Pulmonary artery endothelial cell (primary cell): Measurements from ENCODE around the gene SLC29A3. TPM values are rescaled to one million over a fixed set of nuclear protein-coding genes. Genes with fewer than 3 reads are reported as not detected.

Experiments
- DNase-seq: peaks from one replicate; pipeline ENCODE4 v3.0.0-alpha.2; 2011; ENCODE audit warnings: low read depth, low spot score
- total RNA-seq: library from RNA; depleted of rRNA; stranded (reverse); fragments of >200 nt; gene quantifications from 2 replicates; pipeline ENCODE4 v1.2.3, GENCODE V29; 2014

SLC29A3 gene
- total RNA-seq, 1 donor from 2014 or later, result 1.3 TPM

DNA sequence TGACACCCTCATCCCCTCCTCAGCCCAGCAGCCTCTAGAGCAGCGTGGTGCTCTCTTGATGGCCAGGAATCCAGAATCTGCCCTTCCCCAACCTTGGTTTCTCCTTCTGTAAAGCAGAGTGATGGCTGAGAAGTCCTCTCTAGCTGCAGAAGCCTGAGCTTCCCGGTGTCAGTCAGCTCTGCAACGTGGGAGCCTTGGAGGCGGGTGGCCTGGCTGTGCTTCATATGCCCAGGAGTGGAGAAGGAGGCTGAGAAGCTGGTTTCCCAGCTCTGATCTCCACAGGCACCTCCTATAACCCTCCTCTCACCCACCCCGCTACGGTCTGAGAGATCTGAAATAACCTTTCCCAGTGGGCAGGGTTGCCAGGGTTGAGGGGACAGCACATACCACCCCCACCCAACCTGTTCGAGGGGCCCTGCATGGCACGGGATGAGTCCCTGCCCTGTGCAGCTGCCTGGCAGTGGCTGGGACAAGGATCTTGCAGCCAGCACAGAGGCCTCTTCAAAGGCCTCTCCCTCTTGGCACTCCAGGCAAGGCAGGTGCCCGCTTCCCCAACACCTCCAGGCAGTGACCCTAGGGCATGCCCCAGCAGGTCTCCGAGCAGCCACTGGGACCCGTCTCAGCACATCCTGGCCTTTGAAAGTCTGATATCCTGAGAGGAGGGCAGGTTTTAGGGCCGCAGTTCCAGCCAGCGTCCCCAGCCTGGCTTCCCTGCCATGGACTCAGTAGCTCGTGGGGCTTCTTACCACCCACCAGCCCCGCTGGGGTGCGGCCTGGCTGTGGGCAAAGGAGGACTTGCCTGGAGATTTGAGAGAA is 18.3 kb upstream of the SLC29A3 start:
- DNase-seq, result no peak

DNA sequence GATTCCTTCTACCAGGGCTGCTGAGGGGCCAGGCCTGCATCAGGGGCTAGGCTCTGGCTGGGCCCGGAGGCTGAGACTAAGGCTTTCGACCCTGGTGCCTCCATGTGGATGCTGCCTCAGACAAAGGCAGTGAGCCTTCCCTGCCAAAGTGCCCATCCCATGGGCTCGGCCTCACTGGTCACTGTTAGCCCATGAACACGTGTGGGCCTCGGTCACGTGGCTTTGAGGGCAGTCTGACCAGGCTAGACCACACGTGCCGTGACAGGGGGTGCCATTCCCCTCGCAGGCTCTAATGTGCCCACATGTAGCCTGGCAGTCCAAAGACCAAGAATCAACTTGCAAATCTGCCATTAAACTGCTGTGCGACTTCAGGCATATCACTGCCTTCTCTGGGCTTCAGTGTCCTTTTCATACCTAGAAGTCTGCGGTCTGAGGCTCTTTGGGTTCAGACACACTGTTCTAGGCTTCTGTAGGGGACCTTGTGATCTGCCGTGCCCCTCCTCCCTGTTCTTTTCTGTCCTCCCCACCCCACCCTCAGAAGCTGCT is 17.6 kb upstream of the SLC29A3 start:
- DNase-seq, result no peak

DNA sequence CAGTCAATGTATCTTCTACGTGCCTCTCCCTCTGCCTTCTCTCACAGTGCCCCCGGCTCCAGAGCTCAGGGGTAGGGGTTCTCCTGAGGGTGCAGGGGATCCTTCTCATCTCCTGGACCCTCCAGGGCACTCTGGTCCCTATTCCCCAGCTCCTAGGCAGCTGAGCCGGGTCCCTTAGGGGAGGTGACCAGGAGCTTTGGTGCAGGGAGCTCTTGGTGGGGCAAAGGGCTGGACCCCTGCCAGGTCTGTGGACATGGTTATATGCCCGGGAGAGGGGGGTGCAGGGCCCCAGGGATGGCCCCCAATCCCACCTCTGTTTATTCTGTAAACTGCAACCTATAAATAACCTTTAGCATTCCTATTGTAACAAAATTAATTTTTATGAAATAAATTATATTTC is 16.6 kb upstream of the SLC29A3 start:
- no peak for DNase-seq

DNA sequence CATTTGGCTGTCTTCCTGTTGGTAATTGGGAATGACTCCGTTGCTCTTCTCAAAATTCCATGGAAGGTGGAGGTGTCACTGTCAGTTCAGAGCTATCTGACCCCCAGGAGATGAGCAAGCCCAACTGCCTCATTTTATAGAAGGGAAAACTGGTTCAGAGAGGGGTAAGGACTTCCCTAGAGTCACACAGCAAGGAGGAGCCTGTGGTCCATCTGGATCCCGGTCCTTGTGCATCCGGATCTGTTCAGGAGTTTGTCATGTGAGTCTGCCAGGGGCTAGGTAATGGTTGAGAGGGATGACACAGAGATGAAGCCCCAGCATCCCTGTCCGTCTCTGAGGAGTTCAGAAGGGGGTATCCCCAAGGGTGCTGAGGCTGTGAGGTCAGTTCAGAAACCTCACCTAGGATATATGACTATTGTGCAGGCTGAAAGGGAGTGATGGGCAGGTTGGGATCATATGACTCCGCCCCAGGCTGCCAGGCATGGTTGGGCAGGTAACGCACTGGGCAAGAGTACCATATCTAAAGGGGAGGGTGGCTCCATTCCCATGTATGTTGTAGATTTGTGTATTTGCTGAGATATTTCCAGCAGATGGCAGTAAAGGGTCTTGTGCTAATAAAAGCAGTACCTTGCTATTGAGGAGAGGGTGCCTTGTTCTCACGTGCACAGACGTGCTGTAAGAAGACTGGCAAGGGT is 16.0 kb upstream of the SLC29A3 start:
- DNase-seq, result peak; percentile 29

DNA sequence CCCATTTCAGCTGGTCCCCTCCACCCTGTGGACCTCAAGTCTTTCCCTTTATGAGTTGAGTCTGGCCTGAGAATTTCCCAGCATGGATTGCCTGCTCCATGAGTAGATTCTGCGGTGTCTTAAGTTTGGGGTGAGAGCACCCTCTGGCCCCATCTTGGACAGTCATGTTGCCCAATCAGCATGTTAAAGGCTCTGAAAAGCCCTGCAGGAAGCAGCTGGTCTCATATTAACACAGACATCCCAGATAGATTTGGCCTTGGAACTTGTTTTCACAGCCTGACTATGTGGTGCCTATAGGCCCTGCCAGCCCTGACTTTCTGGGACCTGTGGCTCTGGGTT is 15.5 kb upstream of the SLC29A3 start:
- no peak for DNase-seq

DNA sequence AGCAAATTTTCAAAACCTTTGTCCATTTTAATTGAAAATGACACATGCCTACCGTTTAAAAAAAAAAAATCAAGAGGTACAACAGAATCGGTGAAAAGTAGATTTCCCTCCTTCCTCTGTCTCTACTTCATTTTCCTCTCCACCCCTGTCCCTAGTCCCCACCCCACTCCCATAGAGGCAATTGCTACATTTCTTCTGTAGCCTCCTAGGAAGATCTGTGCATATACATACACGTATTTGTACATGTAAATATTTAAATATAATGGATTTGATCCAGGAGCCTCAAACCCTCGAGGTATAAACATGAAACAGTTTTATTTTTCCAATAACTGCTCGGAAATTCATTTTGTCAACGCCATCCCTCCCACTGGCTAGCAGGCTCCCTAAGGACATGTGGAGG is 14.1 kb upstream of the SLC29A3 start:
- DNase-seq, result no peak

DNA sequence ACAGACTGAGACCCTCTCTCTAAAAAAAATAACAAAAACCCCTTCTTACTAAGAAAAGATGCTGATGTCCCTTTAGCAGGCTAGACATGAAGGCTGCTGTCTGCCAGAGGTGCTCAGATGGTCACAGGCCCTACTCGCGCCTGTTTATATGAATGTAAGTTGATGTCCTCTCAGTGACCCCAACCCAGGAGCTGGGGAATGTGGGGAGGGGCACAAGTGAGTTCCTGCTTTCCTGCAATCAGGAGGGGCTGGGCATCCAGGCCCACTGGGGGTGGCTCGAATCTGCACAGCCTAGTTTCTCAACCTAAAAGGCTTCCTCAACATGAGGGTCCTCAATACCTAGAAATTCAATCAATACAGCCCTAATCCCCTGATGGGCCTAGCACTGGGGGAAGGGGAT is 12.1 kb upstream of the SLC29A3 start:
- no peak for DNase-seq

DNA sequence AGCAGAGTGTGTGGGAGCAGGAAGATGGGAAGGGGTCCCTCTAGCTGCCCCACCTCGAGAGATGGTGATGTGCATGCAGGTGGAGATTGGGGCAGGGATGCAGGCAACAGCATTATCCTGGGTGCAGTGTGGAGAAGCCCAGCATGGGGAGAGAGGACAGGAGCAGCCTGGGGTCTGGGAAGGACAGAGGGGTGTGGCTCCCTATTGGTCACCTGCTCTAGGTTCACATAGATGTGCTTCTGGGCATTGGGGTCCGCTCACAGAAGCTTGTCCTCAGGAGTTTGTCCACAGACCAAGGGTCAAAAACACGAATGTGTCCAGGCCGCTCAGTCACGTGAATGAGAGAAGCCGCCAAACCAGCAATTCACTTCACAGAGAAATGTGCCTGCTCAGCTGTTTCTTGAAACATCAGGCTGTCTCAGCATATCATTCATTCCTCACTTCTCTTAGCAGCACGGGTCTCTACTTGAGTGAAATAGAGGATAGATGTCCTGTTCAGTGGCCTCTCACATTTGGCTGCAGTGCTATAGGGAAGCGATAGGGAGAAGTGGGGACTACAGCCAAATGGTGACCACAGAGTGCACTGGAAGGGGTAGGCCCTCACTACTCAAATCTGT is 11.5 kb upstream of the SLC29A3 start:
- no peak for DNase-seq

DNA sequence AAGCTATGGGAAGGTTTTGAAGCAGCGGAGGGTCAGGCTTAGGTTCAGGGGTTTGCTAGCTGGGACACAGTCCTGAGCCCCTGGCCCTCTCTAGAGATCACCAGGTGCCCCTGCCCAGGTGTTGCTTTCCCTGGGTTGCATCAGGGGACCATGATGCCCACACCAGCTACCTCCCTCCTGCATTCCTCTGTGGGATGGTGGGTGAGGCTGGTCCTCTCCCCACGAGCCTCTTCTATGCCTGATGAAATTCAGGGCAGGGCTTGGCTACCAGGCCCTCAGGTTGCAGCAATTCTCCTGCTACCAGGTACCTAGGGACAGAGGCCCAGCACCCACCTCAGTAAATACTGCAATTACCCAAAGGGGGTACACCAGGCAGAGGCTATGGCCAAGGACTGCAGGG is 10.8 kb upstream of the SLC29A3 start:
- no peak for DNase-seq

DNA sequence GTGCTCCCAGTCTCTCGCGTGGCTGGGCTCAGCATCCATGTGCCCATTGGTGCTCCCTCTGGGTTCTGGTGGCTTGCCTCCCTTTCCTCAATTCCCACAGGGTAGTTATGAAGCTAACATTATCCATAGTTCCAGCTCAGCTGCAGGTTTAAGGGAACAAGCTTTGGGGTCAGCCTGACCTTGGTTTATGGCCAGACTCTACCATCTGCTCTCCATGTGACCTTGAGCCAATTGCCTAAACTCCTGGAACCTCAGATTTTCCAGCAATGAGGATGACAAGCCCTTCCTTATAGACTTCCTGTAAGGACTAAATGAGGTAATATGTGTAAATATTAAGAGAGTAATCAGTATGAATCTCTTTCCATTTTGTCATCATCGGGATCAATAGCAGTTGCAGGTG is 10.1 kb upstream of the SLC29A3 start:
- no peak for DNase-seq

DNA sequence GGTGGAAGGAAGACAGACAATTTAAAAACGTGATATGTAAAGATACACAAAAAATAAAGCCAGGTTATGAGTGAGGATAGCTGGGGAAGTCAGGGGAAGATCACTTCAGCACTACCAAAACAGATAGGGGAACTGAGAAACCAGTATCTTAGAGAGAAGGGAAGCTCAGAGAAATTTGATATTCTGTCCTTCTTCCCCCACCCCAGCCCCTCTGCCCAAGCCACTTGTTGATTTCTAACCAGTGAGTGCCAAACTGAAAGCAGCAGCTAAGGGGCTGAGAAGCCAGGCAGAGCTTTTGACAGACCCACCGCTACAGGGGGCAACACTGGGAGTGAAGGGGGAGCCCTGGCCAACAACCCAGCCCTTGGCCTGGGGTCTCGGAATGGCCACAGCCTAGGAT is 9.1 kb upstream of the SLC29A3 start:
- no peak for DNase-seq

DNA sequence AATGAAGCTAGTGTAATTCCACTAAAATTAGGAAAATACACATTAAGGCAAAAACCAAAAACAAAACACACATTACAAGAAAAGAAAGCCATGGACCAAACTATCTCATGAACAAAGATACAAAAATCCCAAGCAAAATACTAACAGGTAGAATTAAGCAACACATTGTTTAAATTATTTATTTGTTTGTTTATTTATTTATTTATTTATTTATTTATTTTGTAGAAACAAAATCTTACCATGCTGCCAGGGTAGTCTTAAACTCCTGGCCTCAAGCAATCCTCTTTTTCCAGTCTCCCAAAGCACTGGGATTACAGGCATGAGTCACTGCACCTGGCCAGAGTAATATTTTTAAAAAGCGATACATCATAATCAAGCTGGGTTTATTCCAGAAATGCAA is 6.8 kb upstream of the SLC29A3 start:
- no peak for DNase-seq

DNA sequence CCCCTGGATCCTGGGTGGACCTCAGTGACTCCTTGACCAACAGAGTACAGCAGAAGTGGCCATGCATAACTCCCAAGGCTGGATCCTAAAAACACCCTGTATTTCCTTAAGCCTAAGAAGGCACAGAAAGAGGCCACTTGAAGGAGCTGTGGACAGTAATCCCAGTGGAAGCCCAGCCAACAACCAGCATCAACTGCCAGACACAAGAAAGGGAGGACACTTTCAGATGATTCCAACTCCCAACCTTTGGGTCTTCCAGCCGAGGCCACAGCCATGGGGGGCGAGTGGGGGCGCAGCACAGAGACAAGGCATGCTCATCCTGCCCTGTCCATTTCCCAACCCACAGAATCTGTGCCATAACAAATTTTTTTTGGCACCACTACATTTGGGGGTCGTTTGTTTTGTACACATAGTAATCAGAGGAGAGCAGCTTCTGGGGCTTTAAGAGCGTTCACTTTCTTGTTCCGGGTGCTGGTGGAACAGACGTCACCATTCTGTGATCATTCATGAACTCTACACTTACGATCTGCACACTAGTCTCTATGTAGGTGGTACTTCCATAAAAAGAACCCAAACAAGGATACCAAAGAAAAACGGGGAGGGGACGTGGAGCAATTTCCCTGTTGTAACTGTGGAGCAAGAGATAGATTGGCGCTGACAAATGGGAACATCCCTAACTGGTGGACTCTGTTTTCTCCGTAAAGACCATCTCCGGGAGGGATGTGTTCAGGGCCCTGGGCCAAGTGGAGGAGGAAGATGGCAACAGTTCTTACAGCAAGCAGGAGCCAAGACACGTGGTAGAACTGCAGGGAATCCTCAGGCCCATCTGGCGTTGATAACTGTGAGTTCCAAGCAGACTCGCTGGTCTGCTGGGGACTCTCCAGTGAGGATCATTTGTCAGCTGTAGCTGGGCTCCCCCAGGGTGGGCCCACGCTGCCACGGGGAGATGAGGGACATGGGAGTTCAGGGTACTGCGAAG is 6.0 kb upstream of the SLC29A3 start:
- no peak for DNase-seq

DNA sequence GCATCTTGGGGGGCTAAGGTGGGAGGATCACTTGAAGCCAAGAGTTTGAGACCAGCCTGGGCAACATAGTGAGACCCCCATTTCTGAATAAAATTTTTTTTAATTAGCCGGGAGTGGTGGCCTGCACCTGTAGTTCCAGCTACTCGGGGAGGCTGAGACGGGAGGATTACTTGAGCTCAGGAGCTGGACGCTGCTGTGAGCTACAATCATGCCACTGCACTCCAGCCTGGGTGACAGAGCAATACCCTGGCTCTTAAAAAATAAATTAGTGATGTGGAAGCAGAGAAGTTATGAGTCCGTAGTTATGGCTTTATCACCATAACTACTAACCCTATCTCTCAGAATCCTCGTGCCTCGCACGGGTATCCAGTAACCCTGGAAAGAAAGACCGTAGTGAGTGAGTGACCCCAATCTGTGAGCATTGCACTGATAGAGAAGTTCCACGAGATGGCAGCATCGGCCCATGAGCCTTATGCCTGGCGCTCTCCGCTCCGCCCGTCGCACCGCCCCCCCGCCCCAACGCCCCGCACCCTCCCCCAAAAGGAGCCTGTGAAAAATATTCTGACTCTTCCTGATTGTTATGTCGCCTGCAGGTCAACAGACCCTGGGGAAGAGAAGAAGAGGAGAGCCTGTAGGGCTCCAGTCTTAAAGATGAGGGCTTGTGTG is 4.9 kb upstream of the SLC29A3 start:
- no peak for DNase-seq

DNA sequence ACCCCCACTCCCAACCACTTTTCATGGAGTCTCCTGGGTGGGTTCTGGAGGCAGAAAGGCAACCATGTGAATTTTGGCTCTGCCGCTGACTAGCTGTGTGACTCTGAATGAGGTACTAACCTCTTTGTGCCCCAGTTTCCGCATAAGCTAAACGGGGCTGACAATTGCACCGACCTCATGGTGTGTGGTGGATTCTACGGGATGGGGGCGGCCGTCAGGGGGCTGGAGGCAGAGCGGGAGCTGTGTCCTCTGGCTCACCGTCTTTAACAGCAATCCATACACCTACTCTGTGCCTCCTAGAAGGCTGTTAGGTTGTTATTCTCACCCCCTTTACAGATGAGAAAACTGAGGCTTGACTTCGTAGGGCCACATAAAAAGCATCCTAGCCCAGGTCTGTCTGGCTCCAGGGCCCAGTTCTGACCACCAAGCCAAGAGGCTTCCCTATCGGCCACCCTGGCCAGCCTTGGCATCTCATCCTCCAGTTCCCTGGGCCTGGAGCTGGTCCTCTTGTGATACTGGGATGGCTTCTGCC is 4.3 kb upstream of the SLC29A3 start:
- DNase-seq, result no peak

DNA sequence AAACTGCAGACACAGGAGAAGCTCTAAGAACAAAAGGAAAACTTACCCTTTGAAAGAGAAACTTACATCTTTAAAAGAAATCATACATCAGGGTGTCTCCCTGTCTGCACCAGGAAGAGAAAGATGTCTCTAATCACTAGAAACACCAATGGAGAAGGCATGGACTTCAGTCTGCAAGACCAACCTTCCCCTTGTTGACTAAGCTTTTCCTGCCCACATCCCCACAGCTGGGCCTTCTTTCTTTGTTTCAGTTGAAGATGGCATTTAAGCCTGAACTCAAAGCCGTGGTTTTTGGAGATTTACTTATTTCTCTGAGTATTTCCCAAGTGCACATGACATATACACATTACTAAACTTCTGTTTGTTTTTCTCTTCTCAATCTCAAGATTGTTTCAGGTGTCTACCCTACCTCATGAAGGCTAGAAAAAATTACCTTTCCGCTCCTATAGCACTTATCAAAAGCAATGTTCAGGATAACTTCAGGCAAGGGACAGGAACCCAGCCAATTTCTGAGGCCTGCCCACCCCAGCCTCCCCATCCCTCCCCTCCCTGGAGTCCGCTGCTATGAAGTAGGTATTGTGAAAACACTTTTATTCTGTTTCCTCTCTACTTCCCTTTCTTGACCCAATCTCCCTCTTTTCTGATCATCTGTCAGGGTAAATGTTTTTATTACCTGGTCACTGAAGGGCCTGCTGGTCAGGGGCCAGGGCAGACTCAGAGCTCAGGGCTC is 2.8 kb upstream of the SLC29A3 start:
- DNase-seq, result no peak

DNA sequence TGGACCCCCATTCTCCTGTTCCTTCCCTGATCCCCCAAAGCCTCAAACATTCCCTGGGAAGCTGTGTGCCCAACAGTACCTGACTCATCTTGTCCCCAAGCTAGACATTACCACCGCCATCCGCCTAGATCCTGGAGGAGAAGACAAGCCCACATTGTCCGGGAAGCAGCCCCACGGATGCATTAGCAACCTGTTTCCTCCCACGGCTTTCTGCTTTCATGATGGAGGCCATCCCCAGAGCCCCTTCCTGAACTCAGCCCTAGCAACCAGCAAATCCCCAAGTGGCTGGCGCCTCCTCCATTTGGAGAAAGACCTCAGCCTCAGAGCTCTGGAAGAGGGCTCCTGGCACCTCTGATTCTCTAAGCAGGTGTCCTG is 2.3 kb upstream of the SLC29A3 start:
- no peak for DNase-seq

DNA sequence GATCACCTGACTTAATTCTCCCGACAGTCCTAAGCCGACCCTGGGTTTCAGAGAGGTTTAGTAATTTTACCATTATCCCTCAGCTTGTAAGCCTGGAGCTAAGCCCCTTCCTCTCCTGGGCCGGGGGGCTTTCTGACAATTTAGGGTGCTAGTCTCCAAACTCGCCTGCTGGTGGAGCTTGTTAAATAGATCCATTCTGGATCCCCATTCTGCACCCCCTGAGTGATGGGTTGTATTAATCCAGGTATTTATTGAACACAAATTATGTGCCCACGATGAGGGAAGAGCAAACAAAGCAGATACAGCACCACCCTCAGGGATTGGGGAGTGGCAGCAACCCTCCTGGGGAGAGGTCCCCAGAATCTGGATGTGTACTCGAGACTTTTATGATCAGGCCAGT is 1.3 kb upstream of the SLC29A3 start:
- DNase-seq, result no peak

DNA sequence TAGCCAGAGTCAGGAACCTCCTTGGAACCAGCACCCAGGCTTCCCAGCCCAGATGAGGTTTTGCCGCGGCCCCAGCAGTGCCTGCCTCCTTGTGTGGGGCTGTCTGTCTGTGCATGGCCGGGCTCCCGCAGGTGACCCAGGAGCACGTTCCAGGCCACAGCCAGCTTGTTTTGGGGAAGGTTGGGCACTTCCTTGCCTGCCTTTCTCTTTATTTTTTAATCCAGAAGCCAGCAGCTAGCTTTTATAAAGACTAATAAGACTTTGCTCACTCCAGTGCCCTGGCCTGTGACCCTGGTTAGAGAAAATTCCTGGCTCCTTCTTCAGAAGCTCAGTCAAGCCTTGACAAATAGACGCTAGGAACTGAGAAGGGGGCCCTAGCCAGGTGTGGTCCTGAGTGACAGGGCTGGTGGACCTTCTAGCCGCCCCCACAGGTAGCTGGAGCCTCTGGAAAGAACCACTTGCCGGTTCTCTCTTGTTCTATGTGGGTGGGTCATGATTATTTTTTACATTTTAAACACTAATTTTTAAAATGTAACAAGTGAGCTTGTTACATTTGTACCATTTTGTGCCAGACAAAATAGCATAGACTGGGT is 837 bp downstream of the SLC29A3 start:
- DNase-seq, result no peak

DNA sequence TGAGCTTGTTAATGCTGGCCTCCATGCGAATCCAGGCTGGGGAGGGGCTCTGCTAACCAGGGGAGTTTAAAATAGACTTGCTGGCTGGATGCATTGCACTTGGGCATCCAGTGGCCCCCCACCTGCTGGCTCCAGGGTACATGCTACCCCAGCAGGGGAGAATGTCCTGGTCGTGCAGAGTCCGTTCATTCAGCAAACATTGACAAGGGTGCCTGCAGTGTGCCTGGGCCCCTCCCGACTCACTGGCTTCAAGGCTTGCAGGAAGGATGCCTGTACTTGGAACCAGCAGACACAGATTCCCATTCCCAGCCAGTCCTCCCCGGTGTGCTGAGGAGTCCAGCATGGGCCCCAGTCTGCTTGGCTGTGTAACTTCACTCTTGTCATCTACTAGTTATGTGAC is 1.5 kb downstream of the SLC29A3 start:
- no peak for DNase-seq
